GM10266 (cell line): ENCODE data around the gene AKR1A1.

ENCODE experiments used
- DNase-seq: peaks from one replicate; pipeline ENCODE4 v3.0.0; 2012; ENCODE audit errors: extremely low spot score
- TF ChIP-seq, protein P1 (sequence below): IDR thresholded peaks from 2 replicates; pipeline ENCODE4 v1.5.1; 2012; ENCODE audit warnings: mild to moderate bottlenecking, low read depth; ENCODE audit not compliant: control insufficient read depth, insufficient read depth; ENCODE audit errors: missing control alignments

AKR1A1 gene

DNA sequence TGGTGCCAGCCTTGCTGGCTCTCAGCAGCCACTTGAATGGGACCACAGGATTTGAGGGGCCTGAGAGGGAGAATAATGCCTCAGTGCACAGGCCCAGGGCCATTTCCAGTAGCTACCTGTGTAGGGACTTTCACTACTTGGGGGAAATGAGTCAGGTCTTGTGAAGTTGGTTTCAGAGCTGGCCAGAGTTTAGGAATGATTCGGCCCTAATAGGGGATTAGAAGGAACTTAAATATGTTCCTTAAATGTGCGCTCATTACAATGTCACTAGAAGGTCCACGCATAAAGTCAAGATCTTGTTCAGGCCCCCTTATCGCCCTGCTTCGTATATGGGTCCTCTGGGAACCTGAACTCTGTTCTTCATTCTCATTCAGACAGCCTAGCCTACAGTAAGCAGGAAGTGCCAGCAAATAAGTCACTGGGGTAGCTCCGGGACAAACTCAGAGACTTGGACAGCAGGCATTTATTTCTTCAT lies 5.6 kb upstream of the AKR1A1 start:
- TF ChIP-seq, protein P1, sequence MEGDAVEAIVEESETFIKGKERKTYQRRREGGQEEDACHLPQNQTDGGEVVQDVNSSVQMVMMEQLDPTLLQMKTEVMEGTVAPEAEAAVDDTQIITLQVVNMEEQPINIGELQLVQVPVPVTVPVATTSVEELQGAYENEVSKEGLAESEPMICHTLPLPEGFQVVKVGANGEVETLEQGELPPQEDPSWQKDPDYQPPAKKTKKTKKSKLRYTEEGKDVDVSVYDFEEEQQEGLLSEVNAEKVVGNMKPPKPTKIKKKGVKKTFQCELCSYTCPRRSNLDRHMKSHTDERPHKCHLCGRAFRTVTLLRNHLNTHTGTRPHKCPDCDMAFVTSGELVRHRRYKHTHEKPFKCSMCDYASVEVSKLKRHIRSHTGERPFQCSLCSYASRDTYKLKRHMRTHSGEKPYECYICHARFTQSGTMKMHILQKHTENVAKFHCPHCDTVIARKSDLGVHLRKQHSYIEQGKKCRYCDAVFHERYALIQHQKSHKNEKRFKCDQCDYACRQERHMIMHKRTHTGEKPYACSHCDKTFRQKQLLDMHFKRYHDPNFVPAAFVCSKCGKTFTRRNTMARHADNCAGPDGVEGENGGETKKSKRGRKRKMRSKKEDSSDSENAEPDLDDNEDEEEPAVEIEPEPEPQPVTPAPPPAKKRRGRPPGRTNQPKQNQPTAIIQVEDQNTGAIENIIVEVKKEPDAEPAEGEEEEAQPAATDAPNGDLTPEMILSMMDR, result no peak
- peak; percentile 35 for DNase-seq

DNA sequence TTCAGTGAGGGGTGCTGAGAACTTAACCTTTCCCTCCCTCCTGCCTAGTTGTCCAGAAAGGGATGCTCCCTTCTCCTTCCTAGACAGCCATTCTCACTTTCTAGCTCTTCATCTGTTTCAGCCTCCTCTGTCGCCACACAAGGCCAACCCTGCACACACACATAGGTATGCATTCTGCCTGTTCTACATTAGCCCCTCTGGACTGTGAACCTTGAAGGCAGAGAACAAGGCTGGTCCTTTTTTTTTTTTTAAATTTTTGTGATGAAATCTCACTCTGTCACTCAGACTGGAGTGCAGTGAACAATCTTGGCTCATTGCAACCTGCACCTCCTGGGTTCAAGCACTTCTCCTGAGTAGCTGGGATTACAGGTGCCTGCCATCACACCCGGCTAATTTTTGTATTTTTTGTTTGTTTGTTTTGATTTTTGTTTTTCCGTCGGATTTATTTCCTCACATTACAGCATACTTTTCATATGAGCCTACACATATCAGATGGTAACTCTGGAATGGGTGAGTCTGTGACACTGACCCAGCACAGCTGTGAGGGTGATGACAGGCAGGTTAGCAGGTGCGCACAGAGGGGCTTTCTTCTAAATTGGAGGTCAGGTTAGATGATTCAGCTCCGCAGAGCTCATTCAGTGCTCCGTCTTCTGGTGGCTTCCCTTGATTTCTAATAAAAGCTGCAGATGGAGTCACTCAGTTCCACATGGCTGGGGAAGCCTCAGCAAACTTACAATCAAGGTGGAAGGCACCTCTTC lies 4.9 kb upstream of the AKR1A1 start:
- TF ChIP-seq, protein P1, result no peak
- DNase-seq, result no peak

DNA sequence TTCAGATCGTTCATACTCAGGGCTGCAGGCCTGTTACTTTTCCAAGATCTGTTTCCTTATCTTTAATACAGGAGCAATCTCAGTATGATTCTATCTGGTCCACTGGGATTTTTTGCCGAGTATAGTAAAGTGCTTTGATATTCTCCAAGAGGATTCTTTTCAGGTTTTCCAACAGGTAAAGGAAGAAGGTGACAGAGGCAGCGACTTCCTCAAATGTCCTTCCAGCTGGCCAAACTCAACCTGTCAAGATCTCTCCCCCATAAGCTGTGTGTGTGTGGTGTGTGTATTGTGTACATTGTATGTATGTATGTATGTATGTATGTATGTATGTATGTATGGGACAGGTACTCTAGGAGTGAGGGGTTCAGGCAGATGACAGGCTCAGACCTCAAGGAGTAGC lies 1.1 kb downstream of the AKR1A1 start:
- DNase-seq, result no peak
- TF ChIP-seq, protein P1, result no peak

DNA sequence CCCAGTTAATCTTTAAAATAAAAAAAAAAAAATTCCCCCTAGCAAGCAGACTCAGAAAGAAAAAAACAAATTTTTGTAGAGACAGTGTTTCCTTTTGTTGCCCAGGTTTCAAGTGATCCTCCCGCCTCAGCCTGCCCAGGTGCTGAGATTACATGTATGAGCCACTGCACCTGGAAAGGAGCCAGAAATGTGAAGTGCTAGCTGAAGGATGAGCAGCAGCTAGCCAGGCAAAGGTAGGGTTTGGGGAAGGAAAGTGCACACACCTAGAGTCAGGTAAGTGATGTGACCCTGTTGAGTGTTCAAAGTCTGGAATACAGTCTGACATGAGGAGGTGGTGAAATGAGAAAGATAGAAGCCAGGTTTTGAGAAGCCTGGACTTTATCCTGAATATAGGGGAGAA lies 1.7 kb downstream of the AKR1A1 start:
- no peak for DNase-seq
- TF ChIP-seq, protein P1, result no peak

DNA sequence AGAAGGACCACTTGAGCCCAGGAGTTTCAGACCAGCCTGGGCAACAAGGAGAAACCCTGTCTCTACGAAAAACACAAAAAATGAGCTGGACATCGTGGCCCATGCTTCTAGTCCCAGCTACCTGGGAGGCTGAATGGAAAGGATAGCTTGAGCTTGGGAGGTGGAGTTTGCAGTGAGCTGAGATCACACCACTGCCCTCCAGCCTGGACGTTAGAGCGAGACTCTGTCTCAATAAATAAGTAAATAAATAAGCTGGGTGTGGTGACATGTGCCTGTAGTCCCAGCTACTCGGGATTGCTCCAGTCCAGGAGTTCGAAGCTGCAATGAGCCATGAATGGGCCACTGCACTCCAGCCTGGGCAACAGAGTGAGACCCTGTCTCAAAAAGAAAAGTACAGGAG lies 3.6 kb downstream of the AKR1A1 start:
- no peak for DNase-seq
- TF ChIP-seq, protein P1, result no peak

DNA sequence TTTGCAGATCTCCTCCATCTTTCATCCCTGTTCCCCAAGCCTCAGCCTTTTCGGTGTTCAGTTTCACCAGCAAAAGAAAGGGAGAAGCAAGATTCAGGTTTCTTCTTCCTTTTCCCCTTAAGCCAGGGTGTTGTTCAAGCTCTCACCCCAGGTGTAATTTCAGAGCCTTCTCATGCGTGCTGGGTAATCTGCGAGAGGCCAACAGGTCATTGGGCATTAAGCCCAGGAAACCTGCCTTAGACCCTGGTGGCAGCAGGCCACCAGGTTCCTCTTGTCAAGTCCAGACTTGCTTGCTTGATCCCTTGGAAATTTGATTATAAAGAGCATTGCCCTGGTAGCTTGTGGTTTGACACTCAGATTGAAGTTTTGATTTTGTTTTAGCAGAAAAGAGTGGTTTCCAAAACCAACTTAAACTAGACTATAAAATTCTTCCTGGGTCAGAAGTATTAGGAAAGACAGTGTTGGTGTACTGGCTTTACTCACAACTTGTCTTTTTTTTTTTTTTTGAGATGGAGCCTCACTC lies 6.9 kb downstream of the AKR1A1 start:
- DNase-seq, result no peak
- TF ChIP-seq, protein P1, result no peak

DNA sequence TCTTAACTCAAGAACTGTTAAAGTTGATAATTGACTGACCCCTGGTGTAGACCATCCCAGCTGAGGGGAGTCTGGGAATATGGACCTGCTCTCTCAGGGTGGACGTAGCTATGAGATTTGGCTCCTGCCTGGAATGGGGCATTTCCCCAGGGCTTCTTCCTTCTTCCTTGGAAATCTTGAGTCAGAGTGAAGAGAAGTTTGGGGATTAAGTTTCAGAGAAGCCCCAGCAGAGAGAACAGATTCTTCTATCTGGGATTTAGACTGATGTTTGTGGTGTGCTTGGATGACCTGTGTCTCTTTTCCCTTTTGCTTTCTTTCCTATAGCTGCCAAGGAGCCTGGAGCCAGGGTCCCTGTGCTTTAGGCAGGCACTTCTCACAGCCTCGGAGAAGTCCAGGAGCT lies 13.2 kb downstream of the AKR1A1 start:
- TF ChIP-seq, protein P1, result no peak
- DNase-seq, result no peak
